ENCODE data around the gene MRPS5.

MRPS5 gene

DNA sequence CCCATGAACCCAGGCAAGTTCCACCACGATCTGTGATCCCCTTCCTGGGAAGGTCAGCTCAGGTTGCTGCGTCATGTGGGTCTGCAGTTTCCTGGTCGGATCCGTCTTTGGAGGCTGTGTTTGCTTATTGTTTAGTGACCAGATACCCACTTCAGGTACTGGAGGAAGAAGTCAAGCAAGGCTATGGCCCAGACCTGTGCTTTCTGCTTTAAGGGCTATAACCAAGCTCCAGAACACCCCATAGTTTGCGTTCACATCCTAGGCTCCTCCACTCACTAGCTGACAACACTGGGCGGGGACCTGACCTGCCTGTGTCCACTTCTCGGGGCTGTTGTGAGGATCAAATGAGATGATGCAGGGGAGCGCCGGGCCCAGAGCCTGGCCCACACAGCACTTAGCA is 52.1 kb downstream of the MRPS5 start:
- FAIRE-seq = no peak
- no peak for DNase-seq (ENCODE audit: insufficient read length)
- no peak for TF ChIP-seq POLR2AphosphoS5 (IDR thresholded peaks at IDR 0.05; ENCODE audit: low read depth, low read length)
- TF ChIP-seq POLR2A (IDR thresholded peaks at IDR 0.05; ENCODE audit: low read depth, low read length) = no peak
- no peak for TF ChIP-seq TAF1 (IDR thresholded peaks at IDR 0.05; ENCODE audit: borderline replicate concordance, low read depth, low read length)

- TF ChIP-seq POLR2A (IDR thresholded peaks at IDR 0.05; ENCODE audit: low read depth, low read length) (no peak), TAF1 (IDR thresholded peaks at IDR 0.05; ENCODE audit: borderline replicate concordance, low read depth, low read length) (no peak), POLR2AphosphoS5 (IDR thresholded peaks at IDR 0.05; ENCODE audit: low read depth, low read length) (no peak)
- FAIRE-seq = no peak
- DNase-seq (ENCODE audit: insufficient read length) = no peak
These were observed 53.4 kb downstream of the MRPS5 start for GRCh38 chr2:95068256-95068655.

DNA sequence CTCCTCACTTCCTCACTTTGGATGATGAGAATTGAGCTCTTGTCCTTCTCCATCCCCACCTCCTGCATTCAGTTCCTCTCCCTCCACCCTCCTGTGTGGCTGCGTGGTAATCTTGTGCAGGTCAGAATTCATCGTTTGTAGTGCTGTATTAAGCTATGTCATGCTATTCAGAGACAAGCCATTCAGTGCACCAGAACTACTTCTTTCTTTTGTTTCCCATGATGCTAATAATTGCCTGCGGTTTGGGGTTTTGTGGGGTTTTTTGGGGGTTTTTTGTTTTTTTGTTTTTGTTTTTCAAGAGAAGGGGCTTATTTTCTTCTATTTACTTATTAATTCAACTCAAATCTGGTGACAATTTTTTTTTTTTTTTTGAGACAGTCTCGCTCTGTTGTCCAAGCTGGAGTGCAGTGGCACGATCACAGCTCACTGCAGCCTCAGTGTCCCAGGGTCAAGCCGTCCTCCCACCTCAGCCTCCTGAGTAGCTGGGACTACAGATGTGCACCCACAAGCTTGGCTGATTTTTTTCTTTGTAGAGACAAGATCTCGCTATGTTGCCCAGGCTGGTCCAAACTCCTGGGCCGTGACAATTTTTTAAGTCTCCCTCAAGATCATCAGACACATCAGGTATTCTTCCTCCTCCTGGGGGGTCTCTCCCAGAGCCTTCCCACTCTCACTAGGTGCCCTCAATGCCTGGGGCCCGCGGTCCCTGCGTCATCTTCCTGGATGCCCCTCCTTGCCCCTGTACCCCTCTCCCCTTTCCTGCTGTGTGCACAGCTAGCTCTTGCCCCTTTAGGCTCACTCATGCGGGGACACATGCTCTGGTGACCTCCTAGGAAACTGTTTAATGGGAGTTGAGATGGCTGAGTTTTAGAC is 58.3 kb downstream of the MRPS5 start:
- FAIRE-seq = no peak
- TF ChIP-seq POLR2A (IDR thresholded peaks at IDR 0.05; ENCODE audit: low read depth, low read length) (no peak), POLR2AphosphoS5 (IDR thresholded peaks at IDR 0.05; ENCODE audit: low read depth, low read length) (no peak), TAF1 (IDR thresholded peaks at IDR 0.05; ENCODE audit: borderline replicate concordance, low read depth, low read length) (no peak)
- DNase-seq (ENCODE audit: insufficient read length) = no peak

DNA sequence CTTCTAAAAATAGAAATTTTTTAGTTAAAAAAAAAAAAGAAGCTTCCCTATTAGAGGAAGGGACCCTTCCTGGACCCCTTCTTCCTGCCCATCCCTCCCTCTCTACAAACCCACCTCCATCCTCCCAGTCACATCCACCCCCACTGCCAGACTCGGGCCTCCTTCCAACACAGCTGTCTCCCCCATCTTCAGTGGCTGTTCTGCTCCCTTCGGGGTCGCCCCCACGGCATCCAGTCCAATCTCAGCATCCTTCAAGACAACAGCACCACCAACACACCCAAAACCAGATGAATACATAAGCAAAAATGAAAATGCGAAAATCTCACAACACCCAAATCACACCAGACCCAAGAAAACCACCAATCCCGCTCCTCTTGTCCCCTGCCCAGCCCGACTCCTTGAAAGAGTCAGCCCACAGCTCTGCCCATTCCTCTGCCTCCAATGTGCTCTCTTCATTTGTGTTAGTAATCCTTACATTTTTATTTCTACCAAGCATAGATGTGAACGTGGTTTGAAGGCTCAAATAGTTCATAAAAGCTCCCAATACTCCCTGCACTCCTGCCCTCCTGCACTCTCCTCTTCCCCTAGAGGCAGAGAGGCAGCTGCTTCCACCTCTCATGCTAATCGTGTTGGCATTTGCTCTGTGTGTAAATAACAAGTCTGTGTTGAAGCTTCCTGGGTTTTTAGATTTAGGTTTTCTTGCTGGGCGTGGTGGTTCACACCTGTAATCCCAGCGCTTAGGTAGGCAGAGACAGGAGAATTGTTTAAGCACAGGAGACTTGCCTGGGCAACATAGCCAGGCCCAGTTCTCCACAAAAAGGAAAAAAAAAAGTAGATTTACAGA is 59.1 kb downstream of the MRPS5 start:
- no peak for DNase-seq (ENCODE audit: insufficient read length)
- peak; percentile 71 for FAIRE-seq
- TF ChIP-seq TAF1 (IDR thresholded peaks at IDR 0.05; ENCODE audit: borderline replicate concordance, low read depth, low read length) = no peak
- TF ChIP-seq POLR2A (IDR thresholded peaks at IDR 0.05; ENCODE audit: low read depth, low read length) = no peak
- no peak for TF ChIP-seq POLR2AphosphoS5 (IDR thresholded peaks at IDR 0.05; ENCODE audit: low read depth, low read length)

DNA sequence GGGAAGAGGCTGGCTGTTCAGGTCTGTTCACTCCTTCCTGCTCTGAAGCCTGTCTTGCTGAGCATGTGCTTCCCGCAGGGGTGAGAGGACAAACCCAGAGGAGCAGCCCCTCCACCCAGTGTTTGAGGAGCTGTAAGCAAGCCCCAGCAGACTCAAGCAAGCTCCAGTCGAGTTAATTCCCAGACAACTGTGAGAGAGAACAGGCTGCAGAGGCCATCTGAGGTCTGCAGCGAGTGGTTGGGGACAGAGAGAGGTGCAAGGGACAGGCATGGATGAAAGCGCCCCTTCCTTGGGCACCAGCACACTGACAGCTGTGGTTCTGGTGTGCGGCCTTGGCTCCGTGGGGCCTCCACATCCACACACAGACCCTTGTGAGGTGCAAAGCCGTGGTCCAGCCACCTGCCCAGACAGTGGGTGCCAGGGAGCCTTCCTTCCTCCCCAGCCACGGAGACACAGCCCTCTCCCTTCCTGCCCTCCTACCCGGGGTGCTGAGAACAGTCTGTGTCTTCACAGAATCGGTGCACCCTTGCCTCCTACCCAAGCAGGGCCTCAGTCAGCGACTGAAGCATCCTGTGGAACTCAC is 59.9 kb downstream of the MRPS5 start:
- TF ChIP-seq TAF1 (IDR thresholded peaks at IDR 0.05; ENCODE audit: borderline replicate concordance, low read depth, low read length) (no peak), POLR2AphosphoS5 (IDR thresholded peaks at IDR 0.05; ENCODE audit: low read depth, low read length) (no peak), POLR2A (IDR thresholded peaks at IDR 0.05; ENCODE audit: low read depth, low read length) (no peak)
- FAIRE-seq (peak; percentile 21), DNase-seq (ENCODE audit: insufficient read length) (no peak)

GRCh38 chr2:95061119-95061512 is 60.5 kb downstream of the MRPS5 start:
- no peak for DNase-seq (ENCODE audit: insufficient read length)
- FAIRE-seq = no peak
- TF ChIP-seq TAF1 (IDR thresholded peaks at IDR 0.05; ENCODE audit: borderline replicate concordance, low read depth, low read length) = no peak
- no peak for TF ChIP-seq POLR2AphosphoS5 (IDR thresholded peaks at IDR 0.05; ENCODE audit: low read depth, low read length)
- TF ChIP-seq POLR2A (IDR thresholded peaks at IDR 0.05; ENCODE audit: low read depth, low read length) = no peak

DNA sequence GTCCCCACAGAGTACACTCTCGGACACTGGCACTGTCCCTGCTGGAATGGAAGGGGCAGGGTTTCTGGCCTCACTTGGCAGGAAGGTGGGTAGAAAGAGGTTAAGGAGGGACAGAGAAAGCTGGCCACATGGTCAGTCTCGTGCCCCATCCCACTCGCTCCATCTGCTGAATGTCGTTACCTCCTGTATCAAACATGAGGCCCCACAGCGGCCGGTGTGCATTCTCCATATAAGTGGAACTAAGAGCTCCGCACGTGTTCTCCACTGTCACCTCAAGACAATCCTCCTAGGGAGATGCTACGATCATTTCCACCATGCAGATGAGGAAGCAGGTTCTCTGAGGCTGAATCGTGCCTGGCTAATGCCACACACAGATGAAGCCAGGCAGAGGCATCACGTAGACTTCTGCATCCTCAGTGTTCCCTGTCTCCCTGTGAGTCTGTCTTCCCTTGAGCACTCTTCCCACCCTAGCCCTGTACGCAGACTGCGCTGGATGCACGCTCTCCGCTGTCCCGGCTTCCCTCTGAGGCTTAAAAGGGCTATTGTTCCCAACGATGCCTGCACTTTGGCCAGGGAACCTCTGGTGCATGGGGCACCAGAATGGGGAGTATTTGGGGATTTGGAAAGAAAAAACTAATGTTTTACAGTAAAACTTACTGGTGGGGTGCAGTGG is 61.0 kb downstream of the MRPS5 start:
- FAIRE-seq (no peak), DNase-seq (ENCODE audit: insufficient read length) (no peak)
- TF ChIP-seq POLR2AphosphoS5 (IDR thresholded peaks at IDR 0.05; ENCODE audit: low read depth, low read length) (no peak), POLR2A (IDR thresholded peaks at IDR 0.05; ENCODE audit: low read depth, low read length) (no peak), TAF1 (IDR thresholded peaks at IDR 0.05; ENCODE audit: borderline replicate concordance, low read depth, low read length) (no peak)

DNA sequence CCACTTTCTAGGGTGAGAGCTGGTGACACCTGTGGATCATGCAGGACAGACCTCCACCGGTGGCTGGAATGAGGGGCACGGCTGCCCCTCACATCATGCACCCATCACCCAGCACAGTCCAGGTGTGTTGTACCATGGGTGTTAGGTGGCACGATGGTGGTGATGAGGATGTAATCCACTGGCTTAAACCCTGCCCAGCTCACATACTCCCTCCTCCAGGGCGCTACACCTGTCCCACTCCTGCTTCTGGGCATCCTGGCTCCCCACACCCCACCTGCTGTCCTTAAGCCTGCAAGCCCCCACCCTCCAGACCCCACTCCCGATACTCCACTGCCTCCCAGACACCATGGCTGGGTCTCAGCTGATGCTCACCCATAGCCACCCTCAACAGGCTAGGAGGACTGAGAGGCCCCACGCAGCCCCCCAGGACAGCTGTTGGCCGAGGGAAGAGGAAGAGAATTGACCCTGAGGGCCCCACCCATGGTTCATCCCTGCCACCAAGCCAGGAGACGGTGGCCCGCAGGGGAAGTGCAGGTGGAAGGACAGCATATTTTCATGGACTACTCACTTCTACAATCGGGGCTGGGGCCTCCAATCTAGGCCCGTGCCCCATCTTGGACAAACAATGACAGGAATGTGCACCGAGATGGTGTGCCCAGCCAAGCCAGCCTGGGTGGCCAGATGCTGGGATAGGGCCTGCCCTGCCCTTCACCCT is 61.8 kb downstream of the MRPS5 start:
- DNase-seq (ENCODE audit: insufficient read length) (no peak), FAIRE-seq (no peak)
- no peak for TF ChIP-seq POLR2AphosphoS5 (IDR thresholded peaks at IDR 0.05; ENCODE audit: low read depth, low read length)
- no peak for TF ChIP-seq POLR2A (IDR thresholded peaks at IDR 0.05; ENCODE audit: low read depth, low read length)
- no peak for TF ChIP-seq TAF1 (IDR thresholded peaks at IDR 0.05; ENCODE audit: borderline replicate concordance, low read depth, low read length)

GRCh38 chr2:95058989-95059641 is 62.5 kb downstream of the MRPS5 start:
- DNase-seq (ENCODE audit: insufficient read length) = no peak
- FAIRE-seq = no peak
- TF ChIP-seq POLR2AphosphoS5 (IDR thresholded peaks at IDR 0.05; ENCODE audit: low read depth, low read length) = no peak
- no peak for TF ChIP-seq TAF1 (IDR thresholded peaks at IDR 0.05; ENCODE audit: borderline replicate concordance, low read depth, low read length)
- TF ChIP-seq POLR2A (IDR thresholded peaks at IDR 0.05; ENCODE audit: low read depth, low read length) = no peak

- FAIRE-seq (no peak), DNase-seq (ENCODE audit: insufficient read length) (no peak)
- TF ChIP-seq POLR2A (IDR thresholded peaks at IDR 0.05; ENCODE audit: low read depth, low read length) = no peak
- no peak for TF ChIP-seq TAF1 (IDR thresholded peaks at IDR 0.05; ENCODE audit: borderline replicate concordance, low read depth, low read length)
- no peak for TF ChIP-seq POLR2AphosphoS5 (IDR thresholded peaks at IDR 0.05; ENCODE audit: low read depth, low read length)
These were observed 63.1 kb downstream of the MRPS5 start for GRCh38 chr2:95058466-95058988.
